ENCODE measurements around the gene TLE1.
"Not testable (repeated sequence)": the region's sequence is repeated elsewhere in the genome, so short reads cannot be mapped to it uniquely, and the experiment has no call there.

Gene TLE1

DNA sequence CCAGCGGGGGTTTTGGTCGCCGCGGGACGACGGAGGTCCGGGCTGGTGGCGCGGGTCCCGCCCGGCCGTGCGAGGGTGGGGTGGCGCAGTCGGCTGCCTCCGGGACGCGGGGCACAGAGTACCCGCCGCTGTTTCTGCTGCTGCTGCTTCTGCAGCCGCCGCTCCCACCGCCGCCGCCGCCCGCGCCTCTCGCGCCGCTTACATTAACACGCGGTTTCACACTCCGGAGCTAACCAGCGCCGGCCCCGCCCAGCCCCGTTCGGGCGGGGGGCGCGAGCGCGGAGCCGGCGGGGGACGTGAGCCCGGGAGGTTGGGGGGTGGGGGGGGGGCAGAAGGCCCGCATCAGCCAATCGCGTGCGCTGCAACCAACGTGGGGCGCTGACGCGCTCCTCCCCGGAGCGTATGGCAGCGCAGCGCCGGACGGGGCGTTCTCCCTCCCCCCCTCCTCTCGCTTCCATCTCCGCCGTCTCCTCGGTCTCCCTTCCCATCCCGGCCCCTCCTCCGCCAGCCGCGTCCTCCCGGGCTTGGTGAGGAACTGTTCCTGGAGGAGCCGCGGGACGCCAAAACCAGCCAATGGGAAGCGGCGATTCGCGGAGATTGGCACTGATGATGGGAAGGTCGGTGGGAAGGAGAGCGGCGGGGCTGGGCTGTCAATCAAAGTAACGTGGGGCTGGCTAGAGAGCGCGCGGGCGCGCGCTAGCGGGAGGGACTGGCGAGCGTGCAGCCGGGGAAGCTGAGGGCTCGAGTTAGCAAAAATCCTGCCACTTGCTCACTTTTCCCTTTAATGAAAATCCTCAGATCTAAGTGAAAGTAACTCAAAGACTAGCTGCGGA is at the start of gene TLE1:
TLE1 (minus strand) TSS at position 205 of the 833 bp plus-strand sequence. CDS start 1,307 bp downstream, outside the sequence.
- DNase-seq: peak; percentile 71

DNA sequence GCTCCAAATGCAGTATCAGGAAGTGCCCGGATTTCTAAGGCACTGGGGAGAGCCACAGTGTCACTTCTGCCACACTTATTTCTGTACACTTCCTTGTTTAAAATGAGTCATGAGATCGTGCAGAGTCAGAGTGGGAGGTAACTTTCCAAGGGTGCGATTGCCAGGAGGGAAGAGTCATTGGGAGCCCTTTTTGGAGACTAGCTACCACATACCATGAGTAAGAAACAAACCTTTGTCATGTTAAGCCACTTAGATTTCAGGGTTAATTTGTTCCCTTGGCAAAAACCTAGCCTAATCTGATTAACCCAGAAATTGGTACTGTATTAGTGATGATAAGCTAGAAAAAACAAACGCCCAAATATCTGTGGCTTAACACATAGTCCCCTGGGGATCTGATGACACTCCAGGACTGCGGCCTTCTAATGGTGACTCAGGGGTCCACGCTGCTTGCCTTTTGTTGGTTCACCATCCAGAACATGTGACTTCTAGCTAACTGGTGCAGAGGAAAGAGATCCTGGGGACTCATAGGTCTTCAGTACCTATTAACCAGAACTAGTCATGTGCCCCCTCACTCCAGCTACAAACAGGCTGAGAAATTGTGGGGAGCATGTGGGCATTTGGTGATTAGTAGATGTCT is 48.6 kb upstream of the TLE1 start:
- no peak for DNase-seq

DNA sequence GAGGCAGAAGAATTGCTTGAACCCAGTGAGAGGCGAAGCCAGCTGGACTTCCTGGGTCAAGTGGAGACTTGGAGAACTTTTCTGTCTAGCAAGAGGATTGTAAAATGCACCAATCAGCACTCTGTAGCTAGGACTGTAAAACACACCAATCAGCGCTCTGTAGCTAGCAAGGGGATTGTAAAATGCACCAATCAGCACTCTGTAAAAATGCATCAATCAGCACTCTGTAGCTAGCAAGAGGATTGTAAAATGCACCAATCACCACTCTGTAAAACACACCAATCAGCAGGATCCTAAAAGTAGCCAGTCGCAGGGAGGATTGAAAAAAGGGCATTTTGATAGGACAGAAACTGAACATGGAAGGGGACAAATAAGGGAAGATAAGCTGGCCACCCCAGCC is 41.2 kb upstream of the TLE1 start:
- DNase-seq: not testable (repeated sequence)

DNA sequence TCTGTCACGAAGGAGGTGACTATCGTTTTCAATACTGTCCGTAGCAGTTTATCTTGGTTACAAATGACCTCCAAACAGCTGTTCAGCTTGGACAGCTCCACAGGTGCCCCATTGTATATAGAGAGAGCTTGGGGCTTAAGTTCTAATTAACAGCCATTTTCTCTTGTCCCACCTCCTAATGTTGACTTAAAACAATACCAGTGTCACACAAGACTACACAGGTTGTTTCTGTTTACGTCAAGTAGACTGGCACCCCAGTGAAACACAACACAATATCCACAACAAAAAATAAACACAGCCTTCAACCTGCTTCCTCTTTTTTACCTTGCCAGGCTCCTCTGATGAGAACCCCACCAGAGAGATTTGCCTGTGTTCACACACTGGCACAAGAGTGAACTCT is 39.8 kb upstream of the TLE1 start:
- no peak for DNase-seq

DNA sequence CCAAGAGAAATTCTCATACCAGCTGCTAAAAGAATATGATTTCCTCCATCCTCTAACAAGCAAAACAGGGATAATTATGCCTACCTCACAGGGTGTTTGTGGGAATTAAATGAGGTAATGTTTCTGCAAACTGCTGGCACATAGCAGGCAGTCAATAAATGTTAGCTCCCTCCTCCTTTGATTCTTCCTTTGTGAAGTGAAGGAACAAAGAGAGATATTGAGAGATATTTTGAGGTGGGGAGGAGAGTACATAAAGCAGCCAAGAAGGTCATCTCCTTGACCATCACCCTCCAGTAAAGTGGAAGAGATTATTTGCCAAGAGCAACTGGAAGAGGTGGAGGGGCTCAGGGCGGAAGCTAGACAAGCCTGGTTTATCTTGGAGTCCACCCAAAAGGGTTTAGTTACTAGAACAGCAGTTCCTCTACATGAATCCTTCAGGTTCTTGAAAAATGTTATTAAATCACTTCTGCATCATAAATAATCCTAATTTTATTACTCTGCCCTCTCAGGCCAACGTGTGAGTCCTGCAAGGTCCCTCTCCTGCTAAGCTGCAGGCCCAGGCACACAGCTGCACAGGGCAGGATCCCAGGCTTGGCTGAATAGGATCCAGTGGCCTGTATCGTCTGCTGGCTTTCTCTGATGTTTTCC is 35.0 kb upstream of the TLE1 start:
- no peak for DNase-seq

DNA sequence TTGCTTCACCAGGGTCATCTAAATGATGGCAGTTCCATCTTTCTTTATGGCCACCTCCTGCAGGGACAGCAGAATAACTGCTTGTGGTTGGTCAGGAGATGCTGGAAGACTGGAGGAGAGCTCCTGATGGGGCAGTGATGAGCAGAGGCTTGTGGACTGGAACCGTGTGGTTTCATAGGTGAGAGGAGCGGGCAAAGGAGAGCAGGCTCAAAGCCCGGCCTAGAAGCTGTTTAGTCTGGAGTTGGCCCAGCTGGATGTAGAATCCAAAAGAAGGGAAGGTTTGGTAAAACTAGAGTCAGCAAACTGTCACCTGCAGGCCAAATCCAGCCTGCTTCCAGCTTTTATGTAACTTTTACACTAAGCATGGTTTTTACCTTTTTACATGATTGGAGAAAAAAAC is 32.9 kb upstream of the TLE1 start:
- no peak for DNase-seq

DNA sequence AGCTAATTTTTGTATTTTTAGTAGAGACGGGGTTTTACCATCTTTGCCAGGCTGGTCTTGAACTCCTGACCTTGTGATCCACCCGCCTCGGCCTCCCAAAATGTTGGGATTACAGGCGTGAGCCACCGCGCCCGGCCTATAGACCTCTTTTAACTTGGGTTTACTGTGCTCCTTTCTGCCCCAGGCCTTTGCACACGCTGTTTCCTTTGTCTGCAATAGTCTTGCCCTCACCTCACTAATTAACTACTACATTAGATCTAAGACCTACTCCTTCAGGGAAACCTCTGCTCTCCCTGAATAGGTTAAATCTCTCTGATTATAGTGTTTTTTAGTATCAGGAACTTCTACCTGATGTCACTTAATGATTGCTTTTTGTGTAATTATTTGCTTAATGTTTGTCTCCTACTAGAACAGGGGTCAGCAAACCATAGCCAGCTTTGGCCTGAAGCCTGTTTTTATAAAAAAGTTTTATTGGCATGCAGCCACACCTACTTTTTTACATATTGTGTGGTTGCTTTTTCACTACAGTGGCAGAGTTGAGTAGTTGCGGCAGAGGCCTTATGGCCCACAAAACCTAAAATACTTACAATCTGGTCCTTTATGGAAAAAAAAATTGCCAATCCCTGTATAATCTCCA is 31.2 kb upstream of the TLE1 start:
- DNase-seq: no peak

DNA sequence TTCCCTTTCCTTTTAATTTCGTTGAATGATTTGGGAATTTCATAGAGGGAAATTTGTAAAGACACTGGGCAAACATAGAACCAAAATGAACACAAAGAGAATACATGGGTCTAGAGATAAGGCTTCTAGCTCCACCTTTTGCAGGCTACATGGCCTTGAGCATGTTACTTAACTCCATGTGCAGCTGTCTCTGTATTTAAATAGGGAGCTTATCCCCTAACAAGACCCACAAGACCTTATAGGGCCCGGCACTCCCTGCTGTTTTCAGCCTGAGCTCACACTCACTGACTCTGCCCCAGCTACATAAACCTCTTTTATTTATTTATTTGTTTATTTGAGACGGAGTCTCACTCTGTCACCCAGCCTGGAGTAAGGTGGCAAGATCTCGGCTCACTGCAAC is 30.6 kb upstream of the TLE1 start:
- DNase-seq: no peak

DNA sequence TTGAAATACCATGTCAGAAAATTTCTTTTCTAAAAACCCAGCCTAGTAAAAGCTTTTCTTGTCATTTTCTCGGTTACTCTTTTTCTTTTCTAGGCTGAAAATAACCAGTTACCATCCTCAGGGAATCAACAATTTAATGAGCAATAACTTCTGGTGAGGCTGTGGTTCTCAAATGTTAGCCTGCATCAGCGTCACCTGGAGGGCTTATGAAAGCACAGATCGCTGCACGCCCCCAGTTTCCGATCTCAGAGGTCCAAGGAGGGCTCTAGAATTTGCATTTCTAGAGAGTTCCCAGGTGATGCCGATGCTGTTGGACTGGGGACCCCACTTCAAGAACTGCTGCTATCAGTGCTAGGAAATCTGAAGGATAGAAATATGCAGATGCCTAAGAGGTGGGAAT is 28.9 kb upstream of the TLE1 start:
- no peak for DNase-seq

DNA sequence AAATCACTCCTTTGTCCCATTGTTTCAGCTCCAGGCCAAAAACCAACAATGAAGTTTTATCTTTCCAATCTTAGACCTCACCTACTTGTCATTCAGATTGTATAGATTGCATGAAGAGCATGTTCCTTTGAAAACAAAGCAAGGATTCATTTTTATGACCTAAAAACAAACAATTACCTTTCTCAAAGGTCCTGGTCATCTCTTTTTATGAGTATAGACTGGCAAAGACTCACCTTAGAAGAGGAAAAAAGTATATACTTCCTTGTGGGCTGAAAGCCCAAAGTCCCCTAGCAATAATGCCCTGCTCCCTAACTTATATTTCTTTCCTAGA is 28.4 kb upstream of the TLE1 start:
- DNase-seq: no peak

DNA sequence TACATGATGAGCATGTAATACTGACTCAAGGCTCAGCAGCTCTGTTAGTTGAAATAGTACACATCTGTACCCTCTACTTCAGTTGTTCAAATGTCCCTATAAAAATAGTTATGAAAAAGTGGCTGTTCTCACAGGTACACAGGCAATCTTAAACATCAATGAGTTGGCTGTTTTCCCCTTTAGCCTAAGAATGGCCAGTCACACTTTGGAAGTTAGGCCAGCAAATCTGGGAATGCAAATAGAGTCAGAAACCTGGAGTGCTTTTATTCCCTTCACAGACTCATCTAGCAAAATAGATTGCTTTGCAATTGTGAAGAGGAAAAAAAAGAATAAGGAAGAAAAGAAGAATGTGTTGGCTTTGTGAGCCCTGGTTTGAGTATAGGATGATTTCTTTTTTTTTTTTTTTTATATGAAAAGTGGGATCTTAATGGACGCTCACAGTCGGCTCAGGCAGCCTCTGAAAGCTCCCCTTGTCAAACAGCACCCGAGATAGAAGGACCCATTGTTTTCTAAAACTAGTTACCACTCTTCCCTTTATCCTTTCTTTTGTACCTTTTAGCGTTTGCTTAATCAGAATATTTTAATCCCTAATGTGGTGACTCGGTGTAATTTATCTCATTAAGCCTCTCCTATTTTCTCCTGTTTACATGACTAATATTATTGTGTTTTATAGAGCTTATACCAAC is 27.9 kb upstream of the TLE1 start:
- no peak for DNase-seq

DNA sequence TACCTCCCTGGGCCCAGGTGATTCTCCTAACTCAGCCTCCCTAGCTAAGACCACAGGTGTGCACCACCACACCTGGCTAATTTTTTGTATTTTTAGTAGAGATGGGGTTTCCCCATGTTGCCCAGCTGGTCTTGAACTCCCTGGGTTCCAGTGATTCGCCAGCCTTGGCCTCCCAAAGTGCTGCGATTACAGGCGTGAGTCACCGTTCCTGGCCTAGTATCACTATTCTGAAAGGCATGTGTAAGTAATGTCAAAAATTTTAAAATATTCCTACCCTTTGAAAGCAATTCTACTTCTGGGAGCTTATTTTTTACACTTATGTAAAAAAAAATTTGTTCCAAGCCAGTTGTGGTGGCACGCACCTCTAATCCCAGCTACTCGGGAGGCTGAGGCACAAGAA is 27.1 kb upstream of the TLE1 start:
- DNase-seq: no peak

DNA sequence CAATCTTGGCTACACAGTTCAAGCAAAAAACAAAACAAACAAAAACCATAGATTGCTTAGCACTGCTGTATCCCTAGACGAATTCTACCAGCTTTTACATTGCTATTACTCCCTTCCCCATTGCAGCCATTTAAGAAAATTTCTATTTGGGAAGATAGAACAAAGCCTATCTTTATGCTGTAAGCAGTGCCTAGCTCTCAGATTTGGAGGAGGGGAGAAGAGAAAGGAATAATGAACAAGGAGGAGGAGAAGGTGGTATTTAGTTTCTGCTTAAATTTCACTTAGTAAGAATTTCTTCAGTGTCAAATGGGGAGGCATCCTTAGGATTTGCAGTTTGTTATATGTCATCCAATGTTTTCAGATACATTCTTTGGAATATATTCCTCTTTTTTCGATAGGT is 16.2 kb upstream of the TLE1 start:
- DNase-seq: no peak

DNA sequence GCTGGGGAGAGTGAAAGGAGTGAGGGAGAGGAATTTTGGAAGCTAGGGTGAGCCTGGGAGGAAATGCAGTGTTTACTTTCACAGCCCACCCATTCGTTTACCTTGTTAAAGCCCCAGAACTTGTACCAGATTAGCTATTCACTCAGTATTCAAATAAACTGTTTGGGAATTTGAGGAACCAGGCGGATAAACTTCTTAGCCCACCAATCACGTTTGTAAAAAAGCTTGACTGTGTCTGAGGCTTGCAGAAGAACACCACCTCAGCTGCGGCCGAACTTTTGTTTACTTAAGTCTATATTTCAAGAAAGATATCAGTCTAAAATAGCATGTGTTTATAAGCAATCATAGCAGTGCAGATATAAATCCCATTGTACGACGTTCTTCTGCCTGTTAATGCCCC is 5.2 kb upstream of the TLE1 start:
- DNase-seq: no peak

DNA sequence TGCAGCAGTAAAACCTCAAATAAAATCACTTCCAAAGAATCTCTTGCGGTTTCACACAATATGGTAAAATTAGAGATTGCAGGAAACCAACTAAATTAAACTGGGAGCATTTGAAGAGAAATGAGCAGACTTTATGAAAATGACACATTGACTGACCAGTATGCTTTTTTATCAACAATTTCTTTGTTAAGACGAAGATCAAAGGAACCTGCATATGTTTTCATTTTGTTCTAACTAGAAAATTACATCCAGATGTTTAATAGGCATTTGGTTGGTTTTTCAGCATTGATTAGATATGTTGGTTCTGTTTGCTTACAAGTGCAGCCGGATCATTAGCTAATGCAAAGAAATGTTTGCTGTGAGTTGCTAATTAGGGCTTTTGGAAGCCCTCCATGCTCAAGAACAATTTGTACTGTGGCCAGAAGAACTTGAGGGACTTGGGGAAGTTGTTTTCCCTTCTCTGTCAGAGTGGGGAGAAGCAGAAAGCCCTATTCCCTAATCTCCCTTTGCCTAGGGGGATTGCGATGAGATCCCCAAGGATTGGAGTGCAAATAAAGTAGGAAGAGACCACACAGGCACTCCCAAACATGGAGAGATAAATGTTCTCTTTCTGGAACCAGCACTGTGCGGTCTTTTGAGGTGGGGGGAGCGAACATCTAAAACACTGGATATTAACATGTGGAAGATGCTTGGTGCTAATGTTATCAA is 4.5 kb upstream of the TLE1 start:
- DNase-seq: no peak

DNA sequence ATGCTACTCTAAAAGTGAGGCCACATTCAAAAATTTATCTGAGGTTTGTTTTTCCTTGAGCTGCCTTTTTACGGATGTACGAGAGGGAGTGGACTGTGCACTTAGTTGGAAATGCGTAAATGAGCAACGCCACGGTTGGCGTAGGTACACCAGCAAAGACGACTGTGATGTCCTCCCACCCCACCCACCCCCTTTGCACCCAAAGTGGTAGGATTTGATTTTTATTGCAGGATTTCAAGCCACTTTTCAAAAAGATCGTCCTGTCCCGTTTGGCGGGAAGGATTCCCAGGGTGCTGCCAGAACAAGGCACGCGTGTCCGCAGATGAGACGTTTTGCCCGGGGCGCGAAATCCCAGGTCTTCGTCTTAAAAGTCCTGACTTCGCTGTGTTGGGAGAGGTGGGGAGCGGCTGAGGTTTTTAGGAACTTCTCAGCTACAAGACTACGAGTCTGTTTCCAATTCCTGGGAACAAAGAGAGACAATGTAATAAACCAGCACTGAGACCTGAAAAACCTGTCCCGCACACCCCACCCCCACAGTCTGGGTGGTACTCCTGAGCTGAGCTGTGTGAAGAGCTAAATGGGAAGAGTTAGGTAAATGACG is 1.0 kb upstream of the TLE1 start:
- DNase-seq: no peak

DNA sequence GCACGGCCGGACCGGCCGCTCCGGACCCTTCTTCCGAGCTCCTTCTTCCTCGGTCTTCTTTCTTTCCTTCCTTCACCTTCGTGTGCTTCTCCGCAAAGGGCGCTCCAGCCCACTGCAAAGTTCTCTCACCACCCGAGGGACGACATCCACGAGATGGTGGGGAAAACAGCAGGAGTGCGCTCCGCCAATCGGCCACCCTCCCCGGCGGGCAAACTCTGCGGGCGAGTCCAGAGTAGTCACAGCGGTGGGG is 329 bp downstream of the TLE1 start:
- DNase-seq: not testable (repeated sequence)

DNA sequence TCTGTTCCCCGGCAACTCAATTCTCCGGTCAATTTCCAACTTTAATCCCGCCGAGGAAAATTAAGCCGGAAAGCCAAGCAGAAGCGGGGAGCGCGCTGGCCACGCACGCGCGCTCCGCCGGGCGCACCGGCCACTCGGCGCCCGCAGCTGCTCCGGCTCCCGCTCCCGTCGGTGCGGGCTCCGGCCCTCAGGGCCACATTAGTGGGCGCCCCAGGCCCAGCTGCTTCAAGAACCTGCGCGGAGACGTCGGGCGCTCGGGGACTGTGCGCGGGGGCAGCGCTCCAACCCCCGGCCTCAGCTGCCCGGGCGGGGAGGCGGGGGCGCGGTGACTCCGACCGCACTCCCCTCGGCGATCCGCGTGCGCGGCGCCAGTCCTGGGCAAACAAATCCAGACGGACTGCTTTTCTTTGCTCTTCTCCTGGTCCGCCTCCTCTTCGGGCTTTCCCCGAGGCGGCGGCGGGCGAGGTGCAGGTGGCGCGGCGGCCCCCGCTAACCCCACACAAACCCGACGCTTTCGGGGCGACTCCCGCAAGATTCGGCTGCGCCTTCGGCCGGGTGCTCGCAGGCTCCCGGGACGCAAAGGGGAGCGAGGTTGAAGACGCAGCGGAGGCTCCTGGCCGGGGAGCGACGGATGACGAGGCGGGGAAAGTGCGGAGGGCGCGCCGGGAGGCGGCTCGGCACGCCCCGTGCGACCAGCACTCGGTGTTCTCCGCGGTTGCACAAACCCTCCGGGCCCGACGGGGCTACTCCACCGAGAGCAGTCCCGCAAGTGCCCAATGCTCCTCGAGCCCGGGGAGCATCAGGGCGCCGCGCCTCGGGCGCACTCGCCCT is 870 bp downstream of the TLE1 start:
- peak; percentile 12 for DNase-seq

DNA sequence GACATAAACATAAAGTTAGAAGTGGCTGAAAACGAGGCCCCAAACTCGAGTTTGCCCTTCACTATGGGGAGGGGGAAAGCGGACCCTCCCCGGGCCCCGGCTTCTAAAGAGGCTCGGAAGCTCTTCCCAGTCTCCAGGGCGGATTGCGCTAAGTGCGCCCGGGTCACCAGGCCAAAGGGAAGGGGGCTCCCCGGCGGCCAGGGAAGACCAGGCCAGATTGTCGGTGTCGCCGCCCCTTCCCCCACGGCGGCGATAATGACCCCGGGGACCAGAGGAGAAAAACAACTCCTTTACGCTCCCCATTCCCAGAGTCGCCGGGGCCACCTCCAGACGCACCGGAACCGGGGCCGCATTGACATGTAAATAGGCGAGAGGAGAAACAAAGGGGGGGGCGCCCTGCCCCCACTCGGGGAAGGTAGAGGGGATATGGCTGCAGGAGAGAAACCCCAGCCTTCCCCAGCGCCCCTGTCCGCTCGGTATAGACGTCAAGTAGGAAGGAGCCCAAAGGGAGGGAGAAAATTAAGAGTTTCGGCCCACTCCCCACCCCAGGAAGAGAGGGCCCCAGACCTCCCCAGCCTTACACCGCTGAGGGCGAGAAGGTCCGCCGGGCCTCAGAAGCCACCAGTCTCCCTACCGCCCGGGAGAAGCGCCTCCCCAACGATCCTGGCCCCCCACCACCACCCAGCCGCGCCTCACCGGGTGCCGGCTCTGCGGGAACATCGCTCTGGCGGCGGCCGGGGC is 1.7 kb downstream of the TLE1 start:
- DNase-seq: no peak

DNA sequence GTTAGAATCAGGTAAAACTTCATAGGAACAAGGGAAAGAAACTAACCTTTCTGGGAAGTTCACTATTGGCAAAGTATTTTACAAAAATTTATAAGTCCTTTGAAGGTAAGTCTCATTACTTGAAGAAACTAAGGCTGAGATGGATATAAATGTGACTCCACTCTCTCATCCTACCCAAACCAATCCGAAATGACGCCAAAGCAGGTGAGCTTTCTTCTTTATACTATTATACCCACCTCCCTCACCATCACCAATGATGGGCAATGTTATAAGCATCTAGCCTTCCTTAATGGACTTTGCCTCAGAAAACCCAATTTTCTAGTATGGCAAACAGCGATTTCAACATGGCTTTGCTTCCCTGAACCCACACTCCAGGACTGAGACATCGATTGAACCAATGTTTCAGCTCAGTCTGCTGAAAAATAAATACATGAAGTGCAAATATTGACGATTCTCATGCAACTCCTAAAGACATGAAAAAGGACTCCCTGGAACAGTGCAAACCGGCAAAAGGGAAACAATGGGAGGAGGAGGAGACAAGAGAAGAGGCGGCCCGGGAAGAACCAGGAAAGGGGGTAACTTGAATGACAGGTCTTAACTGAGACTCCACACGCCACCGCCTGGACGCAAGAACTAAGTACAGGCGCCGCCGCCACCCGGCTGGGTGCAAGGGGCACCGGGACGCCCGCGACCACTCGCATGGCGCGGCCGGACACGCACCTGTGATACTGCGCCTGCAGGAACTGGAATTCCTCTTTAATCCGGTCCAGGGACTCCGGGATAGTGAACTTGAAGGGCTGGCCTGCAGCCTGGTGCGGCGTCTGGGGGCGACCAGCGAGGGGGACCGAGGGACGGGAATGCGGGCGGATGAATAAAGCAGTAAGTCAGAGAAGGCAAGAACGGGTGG is 2.5 kb downstream of the TLE1 start:
- peak; percentile 10 for DNase-seq
